Panc1 (cell line): ENCODE data around the gene ACTR5.

Experiments used
- CTCF ChIP-seq: fragments of 450-650 bp; IDR thresholded peaks from 2 replicates; pipeline ENCODE4 v1.5.1; 2017; ENCODE audit warnings: mild to moderate bottlenecking
- REST ChIP-seq, 2 experiments: IDR thresholded peaks; 2 replicates each; pipeline ENCODE4 v1.6.1; 2011 to 2012; ENCODE audit warnings: low read depth in 2 of 2, control low read depth in 1 of 2, low read length in 1 of 2, mild to moderate bottlenecking in 1 of 2, moderate library complexity in 1 of 2; ENCODE audit not compliant: insufficient read depth in 1 of 2

- TF ChIP-seq CTCF (no peak), REST (IDR thresholded peaks at IDR 0.05; ENCODE audit: insufficient read depth in 1 of 2, low read depth in 2 of 2, low read length in 1 of 2) (no peak)
These were observed 39.6 kb downstream of the ACTR5 start for GRCh38 chr20:38787870-38788269.
